ENCODE measurements around the gene SCGB3A1.

SCGB3A1 gene

GRCh38 chr5:180618829-180619562 lies 27.7 kb upstream of the SCGB3A1 start:
- DNase-seq (ENCODE audit: low spot score) = peak; percentile 84
- peak; percentile 34 for TF ChIP-seq CTCF (IDR thresholded peaks at IDR 0.05; ENCODE audit: extremely low read depth, missing control alignments)

DNA sequence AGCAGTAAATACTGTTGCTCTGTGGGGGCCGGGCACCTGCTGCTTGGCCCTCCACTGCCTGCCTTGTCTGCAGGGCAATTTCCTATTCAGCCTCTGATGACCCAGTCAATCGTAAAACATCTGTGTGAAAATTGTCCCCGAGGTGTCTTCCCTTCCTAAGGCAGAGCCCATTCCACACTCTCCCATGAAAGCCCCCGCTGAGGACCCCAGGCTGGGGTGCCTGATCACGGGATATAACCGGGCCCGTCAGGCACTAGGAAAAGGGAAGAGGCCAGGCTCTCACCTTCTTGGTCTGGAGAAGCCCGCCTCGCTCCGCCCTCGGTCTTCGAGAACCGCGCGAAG lies 27.2 kb upstream of the SCGB3A1 start:
- DNase-seq (ENCODE audit: low spot score) = no peak

GRCh38 chr5:180613814-180614188 lies 22.5 kb upstream of the SCGB3A1 start:
- TF ChIP-seq CTCF (IDR thresholded peaks at IDR 0.05; ENCODE audit: extremely low read depth, missing control alignments) = no peak
- DNase-seq (ENCODE audit: low spot score) = no peak

More for the DNA sequence above, 27.2 kb upstream of the SCGB3A1 start:
- no peak for TF ChIP-seq CTCF (IDR thresholded peaks at IDR 0.05; ENCODE audit: extremely low read depth, missing control alignments)

- no peak for TF ChIP-seq CTCF (IDR thresholded peaks at IDR 0.05; ENCODE audit: extremely low read depth, missing control alignments)
- DNase-seq (ENCODE audit: low spot score) = no peak
Measured at GRCh38 chr5:180613188-180613813, 22.0 kb upstream of the SCGB3A1 start.

GRCh38 chr5:180612683-180613082 lies 21.4 kb upstream of the SCGB3A1 start:
- no peak for DNase-seq (ENCODE audit: low spot score)
- no peak for TF ChIP-seq CTCF (IDR thresholded peaks at IDR 0.05; ENCODE audit: extremely low read depth, missing control alignments)

GRCh38 chr5:180611140-180611850 lies 20.0 kb upstream of the SCGB3A1 start:
- no peak for DNase-seq (ENCODE audit: low spot score)
- no peak for TF ChIP-seq CTCF (IDR thresholded peaks at IDR 0.05; ENCODE audit: extremely low read depth, missing control alignments)
